ENCODE data around the gene FRMD3.

FRMD3 gene

DNA sequence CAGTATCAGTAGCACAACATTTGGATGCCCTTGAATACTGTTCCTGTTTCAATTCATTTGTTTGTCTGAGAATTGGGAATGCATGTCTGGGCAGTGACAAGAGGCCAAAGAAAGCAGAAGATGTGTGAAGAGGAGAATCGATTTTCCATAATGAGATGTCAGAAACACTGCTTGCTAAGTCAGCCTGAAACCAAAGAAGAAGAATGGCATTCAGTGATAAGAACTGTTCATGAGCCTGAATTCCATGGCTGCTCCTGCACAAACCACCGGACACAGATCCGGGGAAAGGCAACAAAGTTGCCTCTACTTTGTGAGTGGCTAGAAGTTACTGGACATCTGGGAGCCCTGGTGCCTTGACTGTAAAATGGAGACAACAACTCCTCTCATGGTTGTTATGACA, 268.1 kb downstream of the FRMD3 start:
- no peak for DNase-seq

DNA sequence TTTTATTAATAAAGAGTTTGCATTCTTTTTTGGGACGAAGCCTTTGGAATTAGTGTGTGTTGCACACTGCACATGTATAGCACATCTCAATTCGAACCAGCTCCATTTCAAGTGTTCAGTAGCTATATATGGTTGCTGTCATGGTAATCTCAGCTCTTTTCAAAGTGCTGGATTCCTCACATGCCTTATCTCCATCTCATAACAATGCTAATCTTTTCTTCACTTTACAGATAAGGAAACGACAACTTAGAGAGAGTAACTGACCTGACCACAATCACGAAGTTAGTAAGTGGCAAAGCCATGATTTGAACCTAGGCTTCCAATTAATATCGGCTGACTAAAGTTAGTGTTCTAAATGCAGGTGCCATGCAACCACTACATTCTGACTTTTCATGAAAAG, 270.5 kb downstream of the FRMD3 start:
- no peak for DNase-seq

DNA sequence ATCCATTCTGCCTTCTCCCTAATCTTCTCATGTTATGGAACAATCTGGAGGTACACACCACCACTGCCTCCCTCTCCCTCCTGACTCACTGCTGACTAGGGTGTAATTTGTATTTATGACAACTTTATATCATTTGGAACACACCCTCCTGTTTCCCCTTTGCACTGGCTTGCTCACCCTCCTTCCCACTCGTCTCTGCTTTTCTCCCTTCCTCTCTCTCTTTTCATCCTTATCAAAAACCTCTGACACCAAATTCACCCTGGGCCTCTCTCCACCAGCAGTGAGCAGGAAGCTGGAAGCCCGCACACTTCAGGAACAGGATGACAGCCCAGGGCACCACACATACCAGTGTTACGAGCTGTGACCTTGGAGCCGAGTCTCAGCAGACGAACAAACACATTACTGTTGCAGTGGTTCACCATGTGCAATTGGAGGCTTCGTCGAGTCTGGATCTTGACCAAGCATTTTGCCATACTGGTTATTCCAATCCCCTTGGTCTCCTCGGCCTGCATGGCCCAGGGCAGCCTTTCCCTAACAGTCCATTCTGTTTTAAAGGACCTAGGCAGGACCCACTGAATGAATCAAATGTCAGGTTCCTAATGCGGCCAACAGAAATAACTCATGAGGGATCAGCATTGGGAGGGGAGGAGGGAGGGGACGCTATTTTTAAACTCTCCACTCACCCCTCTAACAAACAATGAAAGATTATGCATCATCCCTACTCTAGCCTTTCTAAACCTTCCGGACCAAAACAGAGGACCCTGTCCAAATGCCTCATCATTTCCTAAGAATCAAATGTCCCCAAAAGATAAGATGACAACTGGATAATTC, 271.3 kb downstream of the FRMD3 start:
- no peak for DNase-seq

DNA sequence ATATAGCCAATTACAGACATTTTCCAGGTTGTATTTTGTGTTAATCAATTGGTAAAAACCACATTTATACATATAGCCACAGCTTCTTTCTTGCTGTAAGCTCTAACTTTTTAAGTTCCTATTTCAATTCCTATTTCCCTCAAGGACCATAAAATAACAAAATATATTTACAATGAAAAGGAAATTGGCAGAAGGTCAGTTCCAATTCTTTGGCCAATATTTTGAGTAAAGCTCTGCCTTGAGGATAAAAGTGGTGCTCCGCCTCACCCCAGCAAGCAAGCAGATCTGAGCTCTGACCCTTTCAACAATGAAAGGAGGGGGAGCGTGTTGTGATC, 271.9 kb downstream of the FRMD3 start:
- no peak for DNase-seq

DNA sequence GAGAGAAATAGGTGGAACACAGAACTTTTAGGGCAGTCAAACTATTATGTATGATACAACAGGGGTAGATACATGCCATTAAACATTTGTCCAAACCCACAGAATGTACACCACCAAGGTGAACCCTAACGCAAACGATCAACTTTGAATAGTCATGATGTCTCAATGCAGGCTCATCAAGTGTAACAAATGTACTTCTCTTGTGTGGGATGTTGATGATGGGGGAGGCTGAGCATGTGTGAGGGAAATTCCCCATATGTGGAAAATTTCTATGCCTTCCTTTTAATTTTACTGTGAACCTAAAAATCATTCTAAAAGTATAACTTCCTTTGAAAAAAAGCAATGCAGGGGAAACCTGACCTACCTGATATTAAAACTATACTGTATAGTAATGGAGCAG, 273.9 kb downstream of the FRMD3 start:
- no peak for DNase-seq

DNA sequence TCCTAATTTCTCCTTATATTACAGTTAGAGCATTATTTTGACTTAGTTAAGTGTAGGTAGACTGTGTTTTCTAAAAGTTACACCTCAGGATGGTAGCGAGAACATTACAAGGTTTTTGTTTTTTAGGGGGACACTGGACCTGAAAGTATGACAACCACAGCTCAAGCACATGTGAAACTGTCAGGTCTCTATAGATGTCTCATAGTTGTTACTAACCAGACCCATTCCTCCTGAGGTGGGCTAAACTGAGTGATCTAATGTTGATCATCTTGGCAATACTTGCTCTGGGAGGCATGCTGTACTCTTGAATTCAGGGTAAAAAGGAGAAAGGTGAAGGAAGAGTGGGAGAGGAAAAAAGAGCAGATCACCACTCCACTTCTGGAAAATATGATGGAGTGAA, 278.6 kb downstream of the FRMD3 start:
- DNase-seq = no peak

DNA sequence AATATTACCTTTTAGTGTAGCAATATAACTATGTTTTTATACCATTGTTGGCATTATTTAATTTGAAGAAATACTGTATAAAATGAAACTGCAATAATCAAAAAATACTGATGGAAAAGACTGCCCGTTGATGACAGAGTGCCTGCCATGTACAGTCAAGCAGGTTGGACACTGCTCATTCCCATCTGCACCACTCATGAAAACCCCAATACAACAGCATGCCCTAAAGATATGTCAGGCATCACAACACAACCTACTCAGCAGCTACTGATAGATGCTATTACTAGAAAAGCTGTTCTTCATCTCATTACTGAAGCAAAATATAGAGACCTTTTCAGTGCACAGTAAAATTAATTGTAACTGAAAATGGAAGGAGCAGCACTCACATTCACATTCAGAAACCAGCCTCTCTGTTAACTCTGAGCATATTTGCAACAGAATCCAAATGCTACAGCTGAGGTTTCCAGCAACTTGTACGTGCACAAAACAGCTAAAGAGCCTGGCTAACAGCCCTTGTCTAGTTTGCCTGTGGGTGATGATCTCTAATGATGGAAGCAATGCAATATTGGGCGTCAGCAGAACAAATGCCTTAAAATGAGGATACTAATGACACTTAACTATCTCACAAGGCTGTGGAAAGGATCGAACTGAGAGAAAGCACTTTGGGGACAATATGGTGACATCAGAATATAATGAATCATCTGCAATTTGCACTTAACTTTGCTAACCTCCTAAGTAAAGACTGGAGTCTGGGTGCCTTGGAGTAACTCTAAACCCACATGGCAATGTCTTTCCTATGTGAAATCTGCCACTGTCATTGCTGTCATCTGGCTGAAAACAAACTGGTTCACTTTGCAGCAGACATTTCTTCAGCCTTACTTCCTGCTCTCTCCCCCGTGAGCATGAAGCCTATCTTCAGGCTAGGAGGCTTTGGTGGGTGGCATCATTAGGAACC, 280.0 kb downstream of the FRMD3 start:
- no peak for DNase-seq

DNA sequence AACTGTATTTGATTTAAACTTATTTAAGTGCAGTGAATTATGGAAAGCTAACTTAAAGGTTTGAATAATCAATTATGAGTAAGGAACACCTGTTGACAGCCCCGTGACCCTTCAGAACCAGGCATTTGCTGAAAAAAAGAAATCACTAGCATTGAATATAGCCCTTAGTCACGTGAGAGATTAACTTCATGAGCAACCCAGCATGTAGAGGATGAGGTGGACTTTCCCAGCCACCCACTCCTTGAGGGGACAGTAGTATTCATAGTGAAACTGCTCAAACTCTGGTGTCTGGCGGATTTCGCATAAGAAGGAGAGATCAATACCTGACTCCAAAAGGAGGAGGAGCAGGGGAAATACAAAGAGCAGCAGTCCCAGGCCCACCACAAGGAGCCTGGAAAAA, 290.5 kb downstream of the FRMD3 start:
- DNase-seq = no peak

DNA sequence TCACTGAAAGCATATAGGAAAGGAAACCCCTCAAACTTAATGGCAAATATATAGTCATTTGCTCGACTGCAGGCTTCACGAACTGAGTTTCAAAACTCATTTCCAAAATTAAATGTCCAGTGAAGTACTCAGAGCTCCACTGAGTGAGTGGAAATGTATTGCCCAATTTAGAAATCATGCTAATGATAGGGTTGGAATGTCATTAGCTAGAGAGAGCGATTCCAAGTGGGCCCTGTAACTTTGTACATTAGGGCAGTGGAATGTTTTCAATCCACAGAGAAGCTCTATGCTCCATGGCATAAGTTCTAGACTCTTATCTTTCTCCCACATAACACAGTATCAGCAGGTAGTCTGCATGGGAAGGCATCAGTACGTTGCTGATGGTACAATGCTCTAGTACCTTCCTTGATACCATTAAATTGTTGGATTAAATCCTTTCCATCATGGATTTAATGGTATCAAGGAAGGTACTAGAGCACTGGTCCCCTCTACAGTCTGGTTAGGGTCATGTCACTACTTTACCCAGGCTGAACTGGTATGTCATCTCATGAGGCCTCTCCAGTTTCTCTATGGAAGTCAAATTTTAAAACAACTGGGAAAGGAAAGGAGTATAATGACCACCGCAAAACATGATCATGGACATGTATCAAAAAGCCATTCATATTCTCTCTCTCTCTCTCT, 292.1 kb downstream of the FRMD3 start:
- no peak for DNase-seq

DNA sequence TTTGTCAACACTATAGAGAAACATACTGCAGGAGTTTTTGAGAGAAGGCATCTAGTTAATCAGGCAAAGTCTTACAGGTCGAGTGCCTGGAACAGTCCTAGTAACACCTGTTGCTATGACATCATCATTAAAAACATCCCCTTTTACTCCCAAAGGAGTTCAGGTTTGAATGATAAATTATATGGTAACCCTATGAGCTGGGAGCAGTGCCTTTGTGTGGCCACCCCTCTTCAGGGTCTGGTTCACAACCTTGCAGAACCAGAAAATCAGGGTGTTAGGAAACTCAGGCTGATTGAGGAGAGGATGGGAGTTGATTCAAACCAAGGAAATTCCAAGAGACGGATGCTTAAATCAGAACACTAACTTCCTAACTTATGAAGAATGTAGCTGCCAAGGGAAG, 296.1 kb downstream of the FRMD3 start:
- DNase-seq = no peak

DNA sequence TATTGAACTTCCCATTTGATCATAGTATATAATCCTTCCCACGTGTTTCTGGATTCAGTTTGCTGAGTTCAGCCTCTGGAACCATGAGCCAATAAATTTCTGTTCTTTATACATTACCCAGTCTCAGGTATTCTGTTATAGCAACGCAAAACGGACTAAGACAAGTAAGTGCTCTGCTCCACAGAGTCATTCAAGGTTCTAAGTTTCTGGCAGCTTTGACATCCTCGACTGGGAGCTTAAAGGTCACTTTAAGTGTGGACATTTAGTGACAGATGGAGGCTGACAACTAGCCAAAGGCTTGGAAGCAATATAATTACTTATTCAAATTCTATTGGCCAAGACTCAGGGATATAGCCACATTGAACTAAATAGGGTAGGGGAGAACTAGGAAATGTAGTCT, 297.5 kb downstream of the FRMD3 start:
- DNase-seq = no peak

DNA sequence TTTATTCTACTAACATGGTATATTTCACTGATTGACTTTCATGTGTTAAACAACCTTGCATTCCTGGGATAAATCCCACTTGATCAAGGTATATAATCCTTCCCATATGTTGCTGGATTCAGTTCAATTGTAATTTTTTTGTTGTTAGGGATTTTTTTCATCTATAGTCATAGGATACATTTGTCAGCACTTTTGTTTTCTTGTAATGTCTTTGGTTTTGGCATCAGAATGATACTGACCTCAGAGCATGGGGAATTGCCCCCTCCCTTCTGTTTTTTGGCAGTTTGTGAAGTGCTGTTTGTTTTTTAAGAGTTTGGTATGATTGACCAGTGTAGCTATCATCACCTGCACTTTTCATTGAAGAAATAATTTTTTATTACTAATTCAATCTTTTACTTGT, 298.5 kb downstream of the FRMD3 start:
- DNase-seq = no peak

DNA sequence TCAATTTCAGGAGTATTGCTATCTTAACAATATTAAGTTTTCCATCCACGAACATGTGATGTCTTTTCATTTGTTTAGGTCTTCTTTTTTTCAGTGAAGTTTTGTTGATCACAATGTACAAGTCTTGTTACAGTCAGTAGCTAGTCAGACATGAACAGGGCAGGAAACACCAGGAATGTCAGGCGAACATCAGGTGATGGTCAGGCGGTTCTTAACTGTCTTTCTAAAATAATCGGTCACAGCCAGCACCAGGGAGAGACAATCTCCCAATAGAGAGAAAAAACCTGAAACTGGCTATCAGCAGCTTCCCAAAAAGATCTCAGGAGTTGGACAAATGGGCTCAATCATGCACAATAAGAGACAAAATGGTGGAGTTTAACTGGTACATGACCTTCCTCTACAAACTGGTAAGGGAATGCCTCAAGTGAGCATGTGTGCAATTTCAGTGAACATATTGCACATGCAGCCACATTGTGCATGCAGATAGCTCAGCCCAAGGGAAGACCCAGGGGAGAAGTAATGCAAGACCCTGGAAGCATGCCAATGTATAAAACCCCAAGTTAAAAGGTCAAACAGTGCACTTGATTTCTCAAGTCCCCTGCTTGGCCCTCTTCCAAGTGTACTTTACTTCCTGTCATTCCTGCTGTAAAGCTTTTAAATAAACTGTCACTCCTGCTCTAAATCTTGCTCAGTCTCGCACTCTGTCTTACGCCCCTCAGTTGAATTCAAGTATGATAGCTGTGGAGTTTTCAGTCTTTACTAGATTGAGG, 299.1 kb downstream of the FRMD3 start:
- DNase-seq = no peak

DNA sequence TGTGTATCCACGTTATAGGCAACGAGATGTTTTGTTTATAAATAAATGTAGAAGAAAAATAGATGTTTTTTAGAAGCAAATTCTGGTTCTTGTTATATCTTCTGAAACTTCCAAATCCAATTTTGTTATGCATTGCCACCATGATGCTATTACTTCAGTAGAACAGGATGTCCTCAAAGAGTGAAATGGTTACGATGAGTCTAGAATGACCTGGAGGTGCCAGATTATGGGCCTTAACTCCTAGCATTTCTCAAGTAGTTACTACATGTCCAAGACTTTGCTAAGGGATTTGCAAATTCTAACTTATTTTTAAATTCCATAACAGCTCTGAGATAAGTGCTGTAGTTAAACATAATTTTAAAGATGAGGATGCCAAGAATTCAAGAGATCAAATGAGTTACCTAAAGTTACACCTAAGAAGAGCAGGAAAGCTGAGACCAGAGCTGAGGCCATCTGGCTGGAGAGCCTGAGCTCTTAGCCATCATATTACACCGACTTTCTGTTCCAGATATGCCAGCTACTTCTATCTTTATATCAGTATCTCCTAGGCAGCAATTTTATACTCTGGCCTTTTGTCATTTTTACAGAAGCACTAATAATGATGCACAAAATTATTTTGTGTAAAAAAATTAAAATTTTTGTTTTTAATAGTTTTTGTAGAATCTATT, 302.0 kb downstream of the FRMD3 start:
- DNase-seq = no peak

DNA sequence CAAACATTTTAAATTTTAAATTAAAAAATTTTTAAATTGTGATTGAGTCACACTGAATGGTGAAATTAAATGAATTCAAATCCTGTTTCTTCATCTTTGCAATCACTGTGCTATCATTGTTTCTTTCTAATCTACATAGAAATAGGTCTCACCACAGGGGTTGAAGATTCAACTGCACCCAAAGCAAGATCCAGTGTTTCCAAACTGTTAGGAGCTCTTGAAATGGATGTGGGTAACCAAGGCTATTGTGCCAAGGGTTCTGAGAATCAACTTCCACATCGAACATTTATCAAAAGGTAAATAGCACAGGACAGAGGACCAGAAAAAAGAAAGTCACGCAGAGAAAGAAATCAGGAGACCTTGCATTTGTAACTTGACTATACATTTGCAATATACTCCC, 302.7 kb downstream of the FRMD3 start:
- DNase-seq = no peak

DNA sequence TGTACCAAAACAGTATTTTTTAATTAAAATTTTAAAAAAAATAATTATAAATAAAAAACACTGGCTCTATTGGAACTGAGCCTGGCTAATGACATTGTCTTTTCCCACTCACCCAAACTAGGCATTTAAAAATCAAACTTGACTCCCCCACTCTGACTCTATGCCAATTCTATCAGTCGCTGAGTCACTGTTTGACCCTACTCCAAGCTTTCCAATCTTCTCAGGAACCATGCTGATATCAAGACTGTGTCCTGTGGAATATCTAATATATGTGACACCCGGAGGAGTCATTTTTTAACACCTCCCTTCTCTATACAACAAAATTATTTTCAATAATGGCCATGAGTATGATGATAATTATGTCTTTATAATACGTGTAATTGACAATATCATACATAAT, 303.7 kb downstream of the FRMD3 start:
- no peak for DNase-seq

DNA sequence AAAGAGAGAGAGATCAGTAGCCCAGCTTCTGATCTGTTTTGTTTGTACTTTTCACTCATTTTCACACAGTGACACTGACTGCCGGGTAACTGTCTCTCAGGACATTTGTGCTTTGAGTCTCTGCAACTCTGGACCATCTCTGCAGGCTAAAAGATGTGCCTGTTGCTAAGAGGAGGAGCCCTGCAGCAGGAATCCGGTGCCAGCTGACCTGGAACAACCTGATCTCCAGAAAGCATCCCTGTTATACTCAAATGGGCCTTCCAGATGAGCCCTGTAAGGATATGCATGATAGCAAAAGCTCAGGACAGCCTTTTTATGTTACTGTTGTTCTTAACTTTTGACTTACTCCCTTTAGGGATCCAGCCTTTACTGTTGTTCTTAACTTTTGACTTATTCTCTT, 304.6 kb downstream of the FRMD3 start:
- DNase-seq = no peak

DNA sequence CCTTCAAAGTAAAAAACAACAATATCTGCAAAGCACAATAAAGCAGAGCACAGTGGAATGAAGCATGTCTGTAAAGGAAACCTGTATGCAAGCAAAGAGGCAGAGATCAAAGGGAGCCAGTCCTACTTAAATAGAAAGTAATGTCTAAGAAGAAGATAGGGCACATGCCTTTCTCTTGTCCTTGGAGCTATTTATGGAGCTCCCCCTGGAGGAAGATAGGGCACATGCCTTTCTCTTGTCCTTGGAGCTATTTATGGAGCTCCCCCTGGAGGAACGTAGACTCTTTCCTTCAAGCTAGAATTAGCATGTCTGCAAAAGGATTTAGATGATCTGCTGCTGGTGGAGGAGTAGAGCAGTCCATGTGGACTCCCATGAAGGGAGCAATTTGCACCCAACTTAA, 307.2 kb downstream of the FRMD3 start:
- no peak for DNase-seq

DNA sequence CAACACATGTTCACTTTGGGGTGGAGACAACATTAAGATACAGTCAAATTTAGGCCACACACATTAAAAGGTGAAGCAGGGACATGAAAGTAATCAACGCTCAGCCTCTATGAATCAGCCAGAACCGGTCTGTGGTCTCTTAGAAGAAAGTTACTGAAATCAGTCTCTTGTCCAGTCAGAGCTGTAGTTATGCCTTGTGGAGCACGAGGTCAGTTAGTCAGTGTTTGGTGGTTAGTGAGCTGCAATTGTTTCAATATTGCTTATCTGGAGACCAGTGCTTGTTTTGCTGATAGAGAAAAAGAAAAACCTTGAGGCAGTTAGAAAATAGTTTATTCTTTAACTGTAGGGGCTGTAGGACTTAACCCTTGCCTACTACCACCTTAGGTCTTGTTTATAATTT, 317.5 kb downstream of the FRMD3 start:
- no peak for DNase-seq

DNA sequence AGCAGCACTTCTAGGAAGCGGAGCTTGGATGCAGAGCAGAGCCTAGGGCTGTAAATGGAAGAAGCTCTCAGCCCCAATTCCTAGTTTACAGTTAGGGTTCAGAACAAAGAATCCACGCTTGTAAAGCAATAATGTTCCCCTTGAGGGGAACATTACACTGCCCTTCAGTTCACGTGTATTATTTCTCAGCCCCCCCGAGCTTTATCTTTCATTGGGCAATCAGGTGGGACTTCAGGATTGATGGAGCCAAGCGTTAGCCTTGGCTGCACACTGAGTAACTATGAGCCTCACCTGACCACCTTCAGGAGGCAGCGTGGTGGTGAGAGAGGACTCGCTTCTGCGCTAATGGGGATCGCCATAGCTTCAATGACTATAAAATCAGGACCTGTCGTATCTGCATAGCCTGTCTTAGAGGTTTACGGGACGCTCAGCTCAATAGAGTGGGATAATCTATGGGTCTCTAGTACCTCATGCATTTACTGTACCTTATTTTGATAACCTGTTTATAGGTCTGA, 318.2 kb downstream of the FRMD3 start:
- no peak for DNase-seq

DNA sequence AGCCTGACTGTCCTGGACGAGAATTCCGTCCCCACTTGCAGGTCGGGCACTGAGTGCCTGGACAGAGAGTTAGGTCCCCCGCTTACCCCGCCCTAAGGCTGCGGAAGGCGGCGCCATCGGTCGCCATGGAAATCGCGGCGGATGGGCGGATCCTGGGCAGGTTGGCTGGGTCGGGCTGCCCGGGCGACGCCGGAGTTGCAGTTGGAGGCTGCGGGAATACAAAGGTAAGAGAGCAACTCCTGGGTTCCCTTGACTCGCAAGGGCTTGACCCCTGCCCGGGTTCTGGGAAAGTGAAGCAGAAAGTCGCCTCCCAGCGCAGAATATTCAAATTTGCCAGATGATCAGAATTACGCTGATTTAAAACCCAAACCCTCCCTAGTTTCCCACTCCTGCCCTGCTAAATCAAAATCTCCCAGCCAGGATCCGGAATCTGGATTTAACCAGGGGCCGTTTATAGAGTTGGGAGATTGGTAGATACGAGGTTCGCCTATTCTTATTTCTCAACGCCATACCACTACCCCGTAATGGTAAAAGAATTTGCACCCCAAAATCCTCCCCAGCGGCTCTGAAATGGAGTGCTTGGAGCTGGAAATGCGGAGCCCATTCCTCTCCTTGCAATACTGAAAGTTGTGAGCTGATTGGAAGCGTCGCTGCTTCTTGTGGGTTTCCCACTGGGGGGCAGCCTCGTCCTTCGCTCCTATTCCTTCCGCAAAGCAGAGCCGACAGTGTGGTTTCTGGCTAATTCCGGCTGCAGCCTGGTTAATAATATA, 318.9 kb downstream of the FRMD3 start:
- DNase-seq = no peak
